Thyroid gland (tissue), 4 donors: ENCODE data around the gene C11orf21. TPM values are rescaled to one million over a fixed set of nuclear protein-coding genes. Genes with fewer than 3 reads are reported as not detected.

Experiments
- DNase-seq, 2 donors: peaks; one replicate each; pipeline ENCODE4 v3.0.0-alpha.2; 2019
- H3K27ac ChIP-seq, 3 donors: fragments of 200-600 bp; sonication (generic); 1 replicate in 2 of 3; 2 replicates in 1 of 3; pipeline ENCODE4 v1.5.1; 2016 to 2019; ENCODE audit warnings: mild to moderate bottlenecking in 1 of 3, moderate library complexity in 1 of 3
- H3K27me3 ChIP-seq: fragments of 200-600 bp; sonication (generic); one replicate; pipeline ENCODE4 v1.5.1; 2019
- H3K36me3 ChIP-seq, 2 donors: fragments of 200-600 bp; sonication (generic); one replicate each; pipeline ENCODE4 v1.5.1; 2016 to 2019
- H3K4me1 ChIP-seq, 2 donors: fragments of 200-600 bp; sonication (generic); one replicate each; pipeline ENCODE4 v1.5.1; 2017 to 2019
- H3K4me3 ChIP-seq, 3 donors: fragments of 200-600 bp; sonication (generic); replicated peaks in 1 of 3; 1 replicate in 2 of 3; 2 replicates in 1 of 3; pipeline ENCODE4 v1.5.1; 2016; ENCODE audit warnings: mild to moderate bottlenecking in 1 of 3
- H3K9me3 ChIP-seq: fragments of 200-600 bp; sonication (generic); one replicate; pipeline ENCODE4 v1.5.1; 2017
- POLR2A ChIP-seq, 2 donors: fragments of 450-650 bp; IDR thresholded peaks; one replicate each; pipeline ENCODE4 v1.6.1; 2017; ENCODE audit warnings: antibody characterized with exemption in 2 of 2, mild to moderate bottlenecking in 2 of 2, moderate library complexity in 1 of 2
- WGBS, 2 donors: methylation state at CpG; one replicate each; pipeline ENCODE4 v1.1.5; 2017; 5-methylcytosine and 5-hydroxymethylcytosine counted together
- intact Hi-C: fragments of 100-400 bp; cut with DNase I; formaldehyde crosslinking; loops from one replicate; pipeline ENCODE4 v1.15.1; 2023
- total RNA-seq, 4 donors: library from RNA; depleted of rRNA; stranded (reverse); fragments of >200 nt; gene quantifications; one replicate each; pipeline ENCODE4 v1.2.3, GENCODE V29; 2016
- TF ChIP-seq, protein P1 (sequence below), 6 experiments: fragments of 200-600 bp in 3 of 6; fragments of 450-650 bp in 3 of 6; sonication (generic) in 3 of 6; IDR thresholded peaks; one replicate each; pipeline ENCODE4 v1.5.1; 2016 to 2019; ENCODE audit warnings: antibody characterized with exemption in 6 of 6, mild to moderate bottlenecking in 2 of 6, inconsistent platforms in 1 of 6, moderate library complexity in 1 of 6

C11orf21 gene
- total RNA-seq, 4 donors from 2014 or later, result 0.15 to 0.67 (median 0.45) TPM

DNA sequence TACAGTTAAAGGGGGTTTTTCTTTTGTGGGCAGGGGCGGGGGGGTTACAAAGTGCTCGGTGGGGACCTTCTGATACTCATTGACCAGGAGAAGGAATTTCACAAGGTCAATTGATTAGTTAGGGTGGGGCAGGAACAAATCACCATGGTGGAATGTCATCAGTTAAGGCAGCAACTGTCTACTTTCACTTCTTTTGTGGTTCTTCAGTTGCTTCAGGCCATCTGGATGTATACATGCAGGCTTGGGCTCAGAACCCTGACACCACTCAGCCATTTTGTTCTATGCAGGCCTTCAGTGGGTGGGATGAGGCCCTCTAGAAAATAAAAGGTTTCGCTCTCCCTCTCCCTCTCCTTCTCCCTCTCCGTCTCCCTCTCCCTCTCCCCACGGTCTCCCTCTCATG is 29.7 kb upstream of the C11orf21 start:
- TF ChIP-seq POLR2A (IDR thresholded peaks at IDR 0.05), result no peak
- TF ChIP-seq, protein P1, sequence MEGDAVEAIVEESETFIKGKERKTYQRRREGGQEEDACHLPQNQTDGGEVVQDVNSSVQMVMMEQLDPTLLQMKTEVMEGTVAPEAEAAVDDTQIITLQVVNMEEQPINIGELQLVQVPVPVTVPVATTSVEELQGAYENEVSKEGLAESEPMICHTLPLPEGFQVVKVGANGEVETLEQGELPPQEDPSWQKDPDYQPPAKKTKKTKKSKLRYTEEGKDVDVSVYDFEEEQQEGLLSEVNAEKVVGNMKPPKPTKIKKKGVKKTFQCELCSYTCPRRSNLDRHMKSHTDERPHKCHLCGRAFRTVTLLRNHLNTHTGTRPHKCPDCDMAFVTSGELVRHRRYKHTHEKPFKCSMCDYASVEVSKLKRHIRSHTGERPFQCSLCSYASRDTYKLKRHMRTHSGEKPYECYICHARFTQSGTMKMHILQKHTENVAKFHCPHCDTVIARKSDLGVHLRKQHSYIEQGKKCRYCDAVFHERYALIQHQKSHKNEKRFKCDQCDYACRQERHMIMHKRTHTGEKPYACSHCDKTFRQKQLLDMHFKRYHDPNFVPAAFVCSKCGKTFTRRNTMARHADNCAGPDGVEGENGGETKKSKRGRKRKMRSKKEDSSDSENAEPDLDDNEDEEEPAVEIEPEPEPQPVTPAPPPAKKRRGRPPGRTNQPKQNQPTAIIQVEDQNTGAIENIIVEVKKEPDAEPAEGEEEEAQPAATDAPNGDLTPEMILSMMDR (IDR thresholded peaks at IDR 0.05), result no peak
- Histone ChIP-seq H3K4me3 (no peak overlapping the region), H3K27ac (no peak overlapping the region), H3K9me3 (no peaks in the 10 kb centered on the region), H3K4me1 (no peaks in the 10 kb centered on the region), H3K27me3 (no peaks in the 10 kb centered on the region), H3K36me3 (no peaks in the 10 kb centered on the region)
- 95 to 96% methylated on average over 5 of the region's 5 CpGs for WGBS, 2 donors
- intact Hi-C loops, result no loop called here
- no peak for DNase-seq

DNA sequence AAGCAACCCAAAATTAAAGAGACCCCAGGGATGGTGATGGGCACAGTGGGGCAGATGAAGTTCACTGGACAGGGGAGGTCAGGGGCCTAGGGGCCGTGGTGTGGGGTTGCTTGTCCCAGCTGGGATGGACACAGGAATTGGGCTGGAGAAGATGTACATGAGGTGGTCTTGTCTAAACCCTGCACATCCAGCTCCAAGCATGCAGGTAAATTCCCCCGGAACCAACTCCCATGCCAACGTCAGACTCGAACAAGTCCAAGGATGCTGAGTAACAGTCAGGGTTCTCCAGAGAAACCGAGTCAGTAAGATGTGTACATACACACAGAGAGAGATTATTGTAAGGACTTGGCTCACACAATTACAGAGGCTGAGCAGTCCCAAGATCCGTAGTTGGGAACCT is 29.0 kb upstream of the C11orf21 start:
- Histone ChIP-seq H3K9me3 (no peaks in the 10 kb centered on the region), H3K4me3 (no peak overlapping the region), H3K36me3 (no peaks in the 10 kb centered on the region), H3K27me3 (no peaks in the 10 kb centered on the region), H3K27ac (no peak overlapping the region), H3K4me1 (no peaks in the 10 kb centered on the region)
- 92 to 97% methylated on average over 6 of the region's 6 CpGs for WGBS, 2 donors
- no peak for DNase-seq
- TF ChIP-seq, protein P1 (IDR thresholded peaks at IDR 0.05), result no peak
- no peak for TF ChIP-seq POLR2A (IDR thresholded peaks at IDR 0.05)
- intact Hi-C loops, result no loop called here

DNA sequence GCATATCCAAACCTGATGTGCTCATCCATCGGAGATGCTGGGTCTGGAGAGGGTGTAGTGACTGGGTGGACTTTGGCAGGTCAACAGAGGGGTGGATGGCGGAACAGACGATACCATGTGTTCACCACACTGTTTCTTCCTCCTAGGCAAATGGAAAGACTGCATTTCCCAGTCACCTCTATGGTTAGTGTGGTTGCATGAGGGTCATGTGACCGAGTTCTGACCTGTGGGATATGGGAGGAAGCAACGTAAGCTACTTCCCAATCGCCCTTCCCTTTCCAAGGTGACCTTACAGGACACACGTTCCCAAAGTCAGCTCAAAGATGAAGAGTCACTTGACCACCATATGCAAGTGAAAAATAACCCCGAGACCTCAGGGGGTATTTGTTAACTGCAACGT is 27.8 kb upstream of the C11orf21 start:
- Histone ChIP-seq H3K4me1 (no peaks in the 10 kb centered on the region), H3K27ac (no peak overlapping the region), H3K9me3 (no peaks in the 10 kb centered on the region), H3K27me3 (no peaks in the 10 kb centered on the region), H3K36me3 (no peaks in the 10 kb centered on the region), H3K4me3 (no peak overlapping the region)
- DNase-seq, result no peak
- intact Hi-C loops, result loop anchor here (5.0 kb wide), 1 partner anchor 38 kb away; no protein-coding TSS in a partner anchor
- TF ChIP-seq POLR2A (IDR thresholded peaks at IDR 0.05), result no peak
- TF ChIP-seq, protein P1 (IDR thresholded peaks at IDR 0.05), result no peak
- 88 to 96% methylated on average over 9 of the region's 9 CpGs for WGBS, 2 donors

DNA sequence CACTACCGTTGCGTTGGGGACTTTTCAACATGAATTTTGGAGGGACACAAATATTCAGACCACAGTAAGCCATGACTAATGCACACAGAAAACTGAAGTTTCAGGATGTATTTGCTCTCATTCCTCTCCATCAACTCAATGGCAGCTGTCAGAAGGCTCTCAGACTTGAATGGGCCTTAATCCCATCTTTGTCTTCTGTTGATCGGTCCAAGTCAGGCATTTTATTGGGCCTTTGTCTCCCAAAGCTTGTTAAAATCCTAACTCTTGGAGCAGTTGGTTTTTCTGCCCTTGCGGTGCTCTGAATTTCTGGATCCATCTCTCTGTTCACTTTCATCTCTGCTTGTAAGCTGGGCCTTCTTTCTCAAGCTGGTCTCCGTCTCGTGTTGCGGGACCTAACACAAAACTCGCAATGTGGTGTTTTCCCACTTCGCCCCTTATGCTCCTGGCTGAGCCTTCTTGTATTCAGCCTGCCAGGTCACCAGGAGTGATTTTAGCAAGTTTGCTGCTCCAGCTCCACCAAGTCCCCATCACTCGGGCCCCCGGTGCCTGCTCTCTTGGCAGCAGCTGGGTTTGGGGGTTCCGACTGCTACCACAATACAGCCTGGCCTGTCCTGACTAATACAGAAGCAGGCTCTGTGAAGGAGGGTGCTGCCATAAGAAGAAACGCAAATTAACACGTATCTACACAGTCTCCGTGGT is 27.1 kb upstream of the C11orf21 start:
- H3K9me3 ChIP-seq, result no peaks in the 10 kb centered on the region
- H3K27me3 ChIP-seq, result no peaks in the 10 kb centered on the region
- no peaks in the 10 kb centered on the region for H3K36me3 ChIP-seq
- intact Hi-C loops, result loop anchor here (5.0 kb wide), 1 partner anchor 38 kb away; no protein-coding TSS in a partner anchor
- H3K27ac ChIP-seq, result no peak overlapping the region
- no peak overlapping the region for H3K4me3 ChIP-seq
- no peaks in the 10 kb centered on the region for H3K4me1 ChIP-seq
- TF ChIP-seq, protein P1 (IDR thresholded peaks at IDR 0.05), result no peak
- no peak for TF ChIP-seq POLR2A (IDR thresholded peaks at IDR 0.05)
- no peak for DNase-seq
- 90 to 91% methylated on average over 15 of the region's 15 CpGs for WGBS, 2 donors

DNA sequence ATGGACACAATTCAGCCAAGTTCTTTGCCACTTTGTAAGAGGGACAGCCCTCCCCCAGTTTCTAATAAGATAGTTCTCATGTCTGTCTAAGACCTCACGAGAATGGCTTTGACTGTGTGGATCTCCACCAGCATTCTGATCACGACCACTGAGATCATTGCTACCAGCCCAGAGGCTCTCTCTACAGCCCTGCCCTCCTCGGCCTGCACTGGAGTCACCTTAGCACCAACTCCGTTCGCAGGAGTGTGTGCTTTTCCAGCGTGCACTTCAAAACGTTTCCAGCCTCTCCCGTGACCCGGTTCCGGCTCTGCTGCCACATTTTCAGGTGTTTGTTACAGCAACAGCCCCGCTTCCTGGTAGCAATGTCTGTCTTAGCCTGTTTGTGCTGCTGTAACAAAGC is 26.3 kb upstream of the C11orf21 start:
- H3K36me3 ChIP-seq, result no peaks in the 10 kb centered on the region
- H3K4me3 ChIP-seq, result no peak overlapping the region

More for the DNA sequence above, 26.3 kb upstream of the C11orf21 start:
- no peak for TF ChIP-seq POLR2A (IDR thresholded peaks at IDR 0.05)
- TF ChIP-seq, protein P1 (IDR thresholded peaks at IDR 0.05), result no peak
- no peak for DNase-seq
- 88 to 91% methylated on average over 11 of the region's 11 CpGs for WGBS, 2 donors
- H3K9me3 ChIP-seq, result no peaks in the 10 kb centered on the region
- H3K27ac ChIP-seq, result no peak overlapping the region
- H3K27me3 ChIP-seq, result no peaks in the 10 kb centered on the region
- no peaks in the 10 kb centered on the region for H3K4me1 ChIP-seq
- intact Hi-C loops, result loop anchor here (5.0 kb wide), 1 partner anchor 39 kb away; no protein-coding TSS in a partner anchor
